HG02938 (cell line): Measurements from ENCODE around the gene MEOX1.

Experiments
- ATAC-seq: cut with Tn5 transposase; IDR thresholded peaks from one replicate; pipeline ENCODE4 v1.9.1; 2021; ENCODE audit warnings: mild to moderate bottlenecking, moderate library complexity; ENCODE audit not compliant: unreplicated experiment

Gene MEOX1

GRCh38 chr17:43597624-43598356, 63.9 kb downstream of the MEOX1 start:
- no peak for ATAC-seq

GRCh38 chr17:43595466-43595865, 66.3 kb downstream of the MEOX1 start:
- ATAC-seq, result no peak

- ATAC-seq, result no peak
Observed at GRCh38 chr17:43591779-43592562, 69.8 kb downstream of the MEOX1 start.

- no peak for ATAC-seq
Observed at GRCh38 chr17:43591001-43591400, 70.7 kb downstream of the MEOX1 start.
